ENCODE results near the gene RIPPLY3.
"Not testable (repeated sequence)": the region's sequence is repeated elsewhere in the genome, so short reads cannot be mapped to it uniquely, and the experiment has no call there.

The RIPPLY3 gene

DNA sequence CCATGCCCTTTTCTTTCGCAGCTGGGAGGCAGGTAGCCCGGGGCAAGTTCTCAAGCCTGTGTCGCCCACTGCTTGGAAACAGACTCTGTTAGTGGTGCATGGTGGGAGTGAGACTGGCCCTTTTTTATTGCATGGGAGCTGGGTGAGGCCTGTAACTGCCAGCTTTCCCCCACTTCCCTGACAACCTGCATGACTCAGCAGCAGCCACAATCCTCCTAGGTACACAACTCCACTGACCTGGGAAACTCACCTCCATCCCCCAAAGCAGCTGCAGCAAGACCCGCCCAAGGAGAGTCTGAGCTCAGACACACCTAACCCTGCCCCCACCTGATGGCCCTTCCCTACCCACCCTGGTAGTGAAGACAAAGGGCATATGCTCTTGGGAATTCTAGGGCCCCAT lies 40.6 kb downstream of the RIPPLY3 start:
- Histone ChIP-seq H3K9me3 (no peaks in the 10 kb centered on the region), H3K27me3 (ENCODE audit: low read depth) (no peaks in the 10 kb centered on the region), H3K4me1 (no peaks in the 10 kb centered on the region; the same call in 1 of the 2 replicates), H3K4me3 (no peak overlapping the region), H3K36me3 (replicated peaks) (no peaks in the 10 kb centered on the region)
- DNase-seq (ENCODE audit: low spot score in 2 of 2): no peak
- in situ Hi-C loops (cut with MboI; ENCODE audit: low sequenced_read_pairs): no loop called here

DNA sequence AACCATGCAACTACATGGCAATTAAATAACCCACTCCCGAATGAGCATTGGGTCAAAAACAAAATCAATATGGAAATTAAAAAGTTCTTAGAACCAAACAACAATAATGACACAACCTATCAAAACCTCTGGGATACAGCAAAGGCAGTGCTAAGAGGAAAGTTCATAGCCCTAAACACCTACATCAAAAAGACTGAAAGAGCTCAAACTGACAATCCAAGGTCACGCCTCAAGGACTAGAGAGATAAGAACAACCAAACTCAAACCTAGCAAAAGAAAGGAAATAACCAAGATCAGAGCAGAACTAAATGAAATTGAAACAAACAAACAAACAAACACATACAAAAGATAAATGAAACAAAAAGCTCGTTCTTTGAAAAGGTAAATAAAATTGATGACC lies 43.2 kb downstream of the RIPPLY3 start:
- H3K36me3 ChIP-seq (replicated peaks); H3K4me3 ChIP-seq; H3K4me1 ChIP-seq; H3K27me3 ChIP-seq (ENCODE audit: low read depth); in situ Hi-C loops (cut with MboI; ENCODE audit: low sequenced_read_pairs); H3K9me3 ChIP-seq; DNase-seq (ENCODE audit: low spot score in 2 of 2): not testable (repeated sequence)

DNA sequence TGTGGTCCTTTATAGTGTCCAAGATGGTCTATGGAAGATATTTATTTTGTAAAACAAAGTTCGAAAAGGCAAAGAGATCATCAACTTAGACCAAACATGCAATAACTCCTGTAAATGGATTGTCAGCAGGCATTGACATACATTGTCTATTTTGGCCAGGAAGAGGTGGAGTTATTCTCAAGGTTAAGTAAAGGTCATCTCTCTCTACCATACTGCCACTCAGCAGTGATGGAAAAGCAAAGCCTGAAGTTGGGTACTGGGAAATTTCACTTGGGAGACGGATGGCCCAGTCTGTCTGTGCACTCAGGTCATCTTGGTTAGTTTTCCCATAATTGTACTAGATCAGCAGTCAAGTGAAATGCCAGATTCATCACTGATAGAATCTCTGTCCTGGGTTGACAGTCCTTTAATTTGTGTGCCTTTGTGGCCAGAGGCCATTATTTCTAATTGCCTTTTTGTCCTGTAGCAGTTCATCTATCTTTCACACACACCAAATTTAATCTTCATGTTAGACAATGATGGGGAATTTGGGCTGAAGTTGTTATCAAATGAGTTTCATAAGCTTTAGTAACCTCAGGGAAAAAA lies 48.9 kb downstream of the RIPPLY3 start:
- Histone ChIP-seq H3K36me3 (replicated peaks) (no peaks in the 10 kb centered on the region), H3K27me3 (ENCODE audit: low read depth) (0 out of 2 replicates have a peak, but pooled peaks cover 4% of the 10 kb centered on the region), H3K4me1 (peaks cover 3% of the 10 kb centered on the region; the same call in 1 of the 2 replicates), H3K9me3 (no peaks in the 10 kb centered on the region; the same call in 1 of the 2 replicates), H3K4me3 (no peak overlapping the region)
- no peak for DNase-seq (ENCODE audit: low spot score in 2 of 2)
- in situ Hi-C loops (cut with MboI; ENCODE audit: low sequenced_read_pairs): no loop called here

DNA sequence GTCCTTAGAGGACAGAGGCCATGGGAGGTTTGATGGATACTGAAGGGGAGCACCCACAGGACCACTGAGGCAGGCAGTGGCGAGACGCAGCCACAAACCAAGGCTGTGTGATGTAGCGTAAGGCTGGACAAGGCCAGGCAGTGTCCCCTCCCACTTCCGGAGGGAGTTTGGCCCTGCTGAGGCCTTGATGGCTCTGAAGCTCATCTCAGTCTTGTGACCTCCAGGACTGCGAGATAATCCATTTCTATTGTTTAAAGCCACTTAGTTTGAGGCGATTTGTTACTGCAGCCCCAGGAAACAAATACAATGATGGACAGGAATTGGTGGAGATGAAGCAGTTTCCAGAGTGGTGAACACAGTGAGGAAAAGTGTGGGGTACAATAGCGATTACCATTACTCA lies 51.1 kb downstream of the RIPPLY3 start:
- Histone ChIP-seq H3K27me3 (ENCODE audit: low read depth) (0 out of 2 replicates have a peak, but pooled peaks cover 4% of the 10 kb centered on the region), H3K9me3 (no peaks in the 10 kb centered on the region; the same call in 1 of the 2 replicates), H3K4me3 (no peak overlapping the region), H3K4me1 (peaks cover 5% of the 10 kb centered on the region; the same call in 1 of the 2 replicates), H3K36me3 (replicated peaks) (no peaks in the 10 kb centered on the region)
- DNase-seq (ENCODE audit: low spot score in 2 of 2): no peak
- in situ Hi-C loops (cut with MboI; ENCODE audit: low sequenced_read_pairs): no loop called here

DNA sequence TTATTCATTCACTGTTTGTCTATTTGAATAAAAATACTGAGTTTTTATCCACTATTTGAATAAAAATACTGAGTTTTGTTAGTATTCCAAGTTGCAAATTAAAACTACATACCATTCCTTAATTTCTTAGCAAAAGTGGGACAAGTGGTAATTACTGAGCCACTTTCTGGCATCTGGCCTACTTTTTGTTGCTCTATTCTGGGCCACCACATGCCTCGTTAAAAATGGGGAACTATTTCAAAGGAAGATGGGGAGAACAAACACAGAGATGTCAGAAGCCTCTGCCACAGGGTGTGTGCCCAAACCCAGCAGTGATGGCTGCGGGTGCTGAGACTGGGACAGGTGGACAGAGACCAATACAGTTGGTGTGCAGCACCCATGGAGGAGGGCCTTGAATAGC lies 51.8 kb downstream of the RIPPLY3 start:
- in situ Hi-C loops (cut with MboI; ENCODE audit: low sequenced_read_pairs): no loop called here
- peak in 1 of 2 experiments; percentile 26 for DNase-seq (ENCODE audit: low spot score in 2 of 2)
- H3K36me3 ChIP-seq (replicated peaks): no peaks in the 10 kb centered on the region
- peaks cover 5% of the 10 kb centered on the region; the same call in 1 of the 2 replicates for H3K4me1 ChIP-seq
- H3K9me3 ChIP-seq: no peaks in the 10 kb centered on the region; the same call in 1 of the 2 replicates
- no peak overlapping the region for H3K4me3 ChIP-seq
- H3K27me3 ChIP-seq (ENCODE audit: low read depth): 0 out of 2 replicates have a peak, but pooled peaks cover 4% of the 10 kb centered on the region

DNA sequence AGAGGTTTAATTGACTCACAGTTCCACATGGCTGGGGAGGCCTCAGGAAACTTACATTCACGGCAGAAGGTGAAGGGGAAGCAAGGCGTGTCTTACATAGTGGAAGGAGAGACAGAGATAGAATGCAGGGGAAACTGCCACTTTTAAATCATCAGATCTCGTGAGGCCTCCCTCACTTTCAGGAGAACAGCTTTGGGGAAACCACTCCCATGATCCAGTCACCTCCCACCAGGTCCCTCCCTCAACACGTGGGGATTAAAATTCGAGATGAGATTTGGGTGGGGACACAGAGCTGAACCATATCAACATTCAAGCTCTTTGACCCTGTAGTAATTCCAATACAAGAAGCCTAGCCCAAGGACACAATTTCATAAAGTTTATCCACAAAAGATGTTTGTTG lies 52.7 kb downstream of the RIPPLY3 start:
- H3K27me3 ChIP-seq (ENCODE audit: low read depth): 0 out of 2 replicates have a peak, but pooled peaks cover 4% of the 10 kb centered on the region
- DNase-seq (ENCODE audit: low spot score in 2 of 2): no peak
- H3K4me1 ChIP-seq: peaks cover 5% of the 10 kb centered on the region; the same call in 1 of the 2 replicates
- in situ Hi-C loops (cut with MboI; ENCODE audit: low sequenced_read_pairs): no loop called here
- H3K9me3 ChIP-seq: no peaks in the 10 kb centered on the region; the same call in 1 of the 2 replicates
- no peaks in the 10 kb centered on the region for H3K36me3 ChIP-seq (replicated peaks)
- H3K4me3 ChIP-seq: no peak overlapping the region

DNA sequence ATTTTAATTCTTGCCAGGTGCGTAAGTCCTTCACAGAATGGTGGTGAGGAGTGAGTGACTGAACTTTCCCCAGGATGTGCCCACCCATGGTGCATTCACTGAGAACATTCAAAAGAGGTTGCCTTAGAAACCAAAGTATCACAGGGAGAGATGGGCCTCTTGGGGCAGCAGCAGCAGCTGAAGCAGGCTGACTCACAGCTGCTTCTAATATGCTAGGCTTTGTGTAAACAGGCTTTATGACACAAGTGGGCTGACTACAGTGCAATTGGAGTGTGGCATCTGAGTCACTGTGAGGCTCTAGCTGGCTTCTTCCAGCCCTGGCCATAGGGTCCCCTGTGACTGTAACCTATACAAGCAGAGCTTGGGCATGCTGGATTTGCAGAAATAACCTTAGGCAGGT lies 53.8 kb downstream of the RIPPLY3 start:
- no peaks in the 10 kb centered on the region for H3K27me3 ChIP-seq (ENCODE audit: low read depth)
- H3K9me3 ChIP-seq: no peaks in the 10 kb centered on the region; the same call in 1 of the 2 replicates
- no peaks in the 10 kb centered on the region for H3K36me3 ChIP-seq (replicated peaks)
- H3K4me3 ChIP-seq: no peak overlapping the region
- H3K4me1 ChIP-seq: peaks cover 5% of the 10 kb centered on the region; the same call in 1 of the 2 replicates
- in situ Hi-C loops (cut with MboI; ENCODE audit: low sequenced_read_pairs): no loop called here
- peak; percentile 38 to 55 for DNase-seq (ENCODE audit: low spot score in 2 of 2)

DNA sequence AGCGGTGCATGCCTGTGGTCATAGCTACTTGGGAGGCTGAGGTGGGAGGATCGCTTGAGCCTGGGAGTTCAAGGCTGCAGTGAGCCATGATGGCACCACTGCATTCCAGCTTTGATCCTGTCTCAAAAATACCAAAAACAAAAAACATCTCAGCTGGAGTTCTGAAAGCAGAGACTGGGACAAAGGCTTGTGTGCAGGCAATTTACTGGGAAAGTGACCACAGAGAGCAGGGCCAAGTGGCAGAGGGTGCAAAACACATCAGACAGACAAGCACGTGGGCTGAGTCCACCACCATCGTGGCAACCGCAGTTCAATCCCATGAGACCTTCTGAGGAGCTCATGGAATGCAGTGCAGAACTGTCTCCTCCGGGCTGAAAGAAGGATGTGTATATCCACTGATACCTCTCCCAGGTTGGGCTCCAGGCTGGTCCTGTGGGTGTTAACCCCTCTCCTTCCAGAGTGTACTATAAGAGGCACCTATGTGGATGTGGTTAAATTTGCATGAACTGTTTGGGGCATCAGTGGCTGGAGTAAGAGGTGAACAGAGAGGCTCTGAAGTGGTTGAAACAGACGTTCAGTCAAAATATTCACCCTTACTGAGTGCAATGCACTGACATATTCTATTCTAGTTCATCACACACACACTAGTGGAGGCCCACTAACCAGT lies 55.6 kb downstream of the RIPPLY3 start:
- H3K4me1 ChIP-seq: peaks cover 5% of the 10 kb centered on the region; the same call in 1 of the 2 replicates
- H3K27me3 ChIP-seq (ENCODE audit: low read depth): no peaks in the 10 kb centered on the region
- H3K36me3 ChIP-seq (replicated peaks): no peaks in the 10 kb centered on the region
- H3K9me3 ChIP-seq: no peaks in the 10 kb centered on the region; the same call in 1 of the 2 replicates
- DNase-seq (ENCODE audit: low spot score in 2 of 2): no peak
- in situ Hi-C loops (cut with MboI; ENCODE audit: low sequenced_read_pairs): no loop called here
- H3K4me3 ChIP-seq: no peak overlapping the region

DNA sequence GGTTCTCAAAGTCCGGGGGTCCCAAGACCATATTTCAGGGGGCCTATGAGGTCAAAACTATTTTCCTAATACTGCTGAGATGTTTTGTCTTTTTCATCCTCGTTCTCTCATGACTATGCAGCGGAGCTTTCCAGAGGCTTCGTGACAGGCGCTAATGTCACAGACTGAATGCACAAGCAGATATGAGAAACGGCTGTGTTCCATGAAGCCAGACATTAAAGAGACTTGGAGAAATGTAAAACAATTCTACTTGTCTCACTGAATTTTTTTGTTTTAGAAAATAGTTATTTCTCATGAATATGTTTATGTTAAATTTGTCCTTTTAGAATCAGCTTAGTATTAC lies 56.1 kb downstream of the RIPPLY3 start:
- in situ Hi-C loops (cut with MboI; ENCODE audit: low sequenced_read_pairs): no loop called here
- peaks cover 5% of the 10 kb centered on the region; the same call in 1 of the 2 replicates for H3K4me1 ChIP-seq
- H3K27me3 ChIP-seq (ENCODE audit: low read depth): no peaks in the 10 kb centered on the region
- H3K4me3 ChIP-seq: no peak overlapping the region
- H3K9me3 ChIP-seq: no peaks in the 10 kb centered on the region
- DNase-seq (ENCODE audit: low spot score in 2 of 2): no peak
- H3K36me3 ChIP-seq (replicated peaks): no peaks in the 10 kb centered on the region; the same call in 1 of the 2 replicates

DNA sequence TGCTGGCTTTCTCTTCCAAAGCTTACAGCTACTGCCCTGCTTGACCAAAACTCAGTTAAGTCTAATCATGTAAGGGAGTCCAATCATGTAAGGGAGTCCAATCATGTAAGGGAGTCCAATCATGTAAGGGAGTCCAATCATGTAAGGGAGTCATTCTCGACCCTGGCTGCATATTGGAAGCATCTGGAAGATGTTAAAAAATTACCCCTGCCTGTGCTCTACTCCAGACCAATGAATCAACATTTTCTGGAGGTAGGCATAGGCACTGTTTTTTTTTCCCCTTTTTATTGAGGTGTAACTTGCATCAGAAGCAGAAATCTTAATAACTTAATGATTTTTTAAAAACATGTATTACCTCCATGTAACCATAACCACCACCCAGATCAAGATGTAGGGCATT lies 56.9 kb downstream of the RIPPLY3 start:
- no peak for DNase-seq (ENCODE audit: low spot score in 2 of 2)
- no peaks in the 10 kb centered on the region for H3K9me3 ChIP-seq
- peaks cover 5% of the 10 kb centered on the region; the same call in 1 of the 2 replicates for H3K4me1 ChIP-seq
- no peaks in the 10 kb centered on the region for H3K27me3 ChIP-seq (ENCODE audit: low read depth)
- no peak overlapping the region for H3K4me3 ChIP-seq
- in situ Hi-C loops (cut with MboI; ENCODE audit: low sequenced_read_pairs): no loop called here
- H3K36me3 ChIP-seq (replicated peaks): no peaks in the 10 kb centered on the region; the same call in 1 of the 2 replicates

DNA sequence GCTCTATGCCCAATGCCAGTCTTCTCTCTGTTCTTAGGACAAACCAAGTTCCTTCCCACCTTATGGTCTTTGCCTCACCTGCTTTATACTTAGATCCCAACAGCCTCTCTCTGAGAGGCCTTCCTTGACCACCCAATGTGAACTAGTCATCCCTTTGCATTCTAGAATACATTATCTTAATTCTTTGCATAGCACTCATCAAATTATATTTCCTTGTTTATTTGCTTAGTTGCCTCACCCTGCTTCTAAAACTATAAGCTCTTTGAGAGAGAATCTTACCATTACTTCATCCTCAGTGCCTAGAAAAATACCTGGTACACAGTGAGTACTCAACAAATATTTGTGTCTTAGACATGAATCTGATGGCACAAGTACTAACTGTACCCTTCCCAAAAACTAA lies 58.3 kb downstream of the RIPPLY3 start:
- H3K27me3 ChIP-seq (ENCODE audit: low read depth): no peaks in the 10 kb centered on the region
- DNase-seq (ENCODE audit: low spot score in 2 of 2): no peak
- H3K4me3 ChIP-seq: no peak overlapping the region
- peaks cover 5% of the 10 kb centered on the region; the same call in 1 of the 2 replicates for H3K4me1 ChIP-seq
- no peaks in the 10 kb centered on the region; the same call in 1 of the 2 replicates for H3K36me3 ChIP-seq (replicated peaks)
- no peaks in the 10 kb centered on the region for H3K9me3 ChIP-seq
- in situ Hi-C loops (cut with MboI; ENCODE audit: low sequenced_read_pairs): no loop called here

DNA sequence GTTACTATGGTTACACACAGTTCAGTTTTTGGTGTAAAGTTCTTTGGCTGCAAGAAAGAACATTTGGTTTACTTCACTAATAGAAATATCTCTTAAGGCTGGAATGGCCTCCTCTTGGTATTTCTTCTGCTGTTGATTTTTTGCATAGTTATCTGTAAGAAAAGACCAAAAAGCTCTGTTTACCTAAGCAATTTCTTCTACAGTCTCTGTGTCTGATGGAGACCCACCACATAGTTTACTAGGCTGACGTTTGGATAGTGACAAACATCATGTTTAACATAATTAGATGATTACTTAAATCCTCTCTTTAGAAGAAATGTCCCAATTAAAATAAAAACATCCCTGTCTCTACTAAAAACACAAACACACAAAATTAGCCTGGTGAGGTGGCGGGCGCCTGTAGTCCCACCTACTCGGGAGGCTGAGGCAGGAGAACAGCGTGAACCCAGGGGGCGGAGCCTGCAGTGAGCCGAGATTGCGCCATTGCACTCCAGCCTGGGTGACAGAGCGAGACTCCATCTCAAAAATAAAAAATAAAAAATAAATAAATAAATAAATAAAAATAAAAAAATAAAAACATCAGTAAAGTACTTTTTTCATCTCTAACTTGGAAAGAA lies 59.2 kb downstream of the RIPPLY3 start:
- Histone ChIP-seq H3K27me3 (ENCODE audit: low read depth) (no peaks in the 10 kb centered on the region), H3K9me3 (no peaks in the 10 kb centered on the region), H3K4me1 (peaks cover 6% of the 10 kb centered on the region), H3K4me3 (no peak overlapping the region), H3K36me3 (replicated peaks) (no peaks in the 10 kb centered on the region; the same call in 1 of the 2 replicates)
- DNase-seq (ENCODE audit: low spot score in 2 of 2): no peak
- in situ Hi-C loops (cut with MboI; ENCODE audit: low sequenced_read_pairs): no loop called here

All from HAP-1 (cell line).